GM21447 (cell line): ENCODE results near the gene SEPTIN7.

Experiments
- ATAC-seq: cut with Tn5 transposase; IDR thresholded peaks from one replicate; pipeline ENCODE4 v1.9.1; 2021; ENCODE audit not compliant: unreplicated experiment

Gene SEPTIN7

GRCh38 chr7:35828817-35829216 lies 28.0 kb downstream of the SEPTIN7 start:
- no peak for ATAC-seq

GRCh38 chr7:35831208-35831607 lies 30.4 kb downstream of the SEPTIN7 start:
- no peak for ATAC-seq

GRCh38 chr7:35839860-35840854 lies 39.3 kb downstream of the SEPTIN7 start:
- no peak for ATAC-seq

GRCh38 chr7:35846816-35847412 lies 46.1 kb downstream of the SEPTIN7 start:
- no peak for ATAC-seq

- ATAC-seq, result no peak
Observed at GRCh38 chr7:35848725-35849124, 47.9 kb downstream of the SEPTIN7 start.

DNA sequence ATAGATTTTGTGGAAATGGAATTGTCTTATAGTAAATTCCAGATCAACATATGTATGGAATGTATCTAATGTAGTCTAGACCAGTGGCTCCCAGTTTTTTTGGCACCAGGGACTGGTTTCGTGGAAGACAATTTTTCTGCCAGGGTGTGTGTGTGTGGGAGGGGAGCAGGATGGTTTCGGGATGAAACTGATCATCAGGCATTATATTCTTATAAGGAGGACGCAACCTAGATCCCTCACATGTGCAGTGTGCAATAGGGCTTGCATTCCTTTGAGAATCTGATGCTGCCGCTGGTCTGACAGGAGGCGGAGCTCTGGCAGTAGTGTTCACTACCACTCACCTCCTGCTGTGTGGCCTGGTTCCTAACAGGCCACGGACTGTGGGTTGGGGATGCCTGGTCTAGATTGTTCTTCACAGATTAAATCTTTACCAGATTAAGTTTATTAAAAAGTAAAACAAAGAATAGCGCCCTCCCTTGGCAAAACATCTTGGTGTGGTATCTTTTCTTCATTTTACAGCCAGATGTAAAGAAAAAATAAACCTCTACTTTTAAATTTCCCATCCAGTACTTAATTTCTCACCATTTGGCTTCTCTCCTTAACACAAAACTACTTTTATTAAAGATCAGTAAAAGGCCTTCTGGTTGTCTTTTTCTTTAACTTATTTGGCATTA lies 48.4 kb downstream of the SEPTIN7 start:
- no peak for ATAC-seq

- no peak for ATAC-seq
Observed at GRCh38 chr7:35849954-35850353, 49.1 kb downstream of the SEPTIN7 start.
